Kidney capillary endothelial cell (primary cell): Measurements from ENCODE around the gene NAA25.

Experiments used
- DNase-seq: peaks from one replicate; pipeline ENCODE4 v3.0.0-alpha.2; 2018; ENCODE audit warnings: low spot score

NAA25 gene

DNA sequence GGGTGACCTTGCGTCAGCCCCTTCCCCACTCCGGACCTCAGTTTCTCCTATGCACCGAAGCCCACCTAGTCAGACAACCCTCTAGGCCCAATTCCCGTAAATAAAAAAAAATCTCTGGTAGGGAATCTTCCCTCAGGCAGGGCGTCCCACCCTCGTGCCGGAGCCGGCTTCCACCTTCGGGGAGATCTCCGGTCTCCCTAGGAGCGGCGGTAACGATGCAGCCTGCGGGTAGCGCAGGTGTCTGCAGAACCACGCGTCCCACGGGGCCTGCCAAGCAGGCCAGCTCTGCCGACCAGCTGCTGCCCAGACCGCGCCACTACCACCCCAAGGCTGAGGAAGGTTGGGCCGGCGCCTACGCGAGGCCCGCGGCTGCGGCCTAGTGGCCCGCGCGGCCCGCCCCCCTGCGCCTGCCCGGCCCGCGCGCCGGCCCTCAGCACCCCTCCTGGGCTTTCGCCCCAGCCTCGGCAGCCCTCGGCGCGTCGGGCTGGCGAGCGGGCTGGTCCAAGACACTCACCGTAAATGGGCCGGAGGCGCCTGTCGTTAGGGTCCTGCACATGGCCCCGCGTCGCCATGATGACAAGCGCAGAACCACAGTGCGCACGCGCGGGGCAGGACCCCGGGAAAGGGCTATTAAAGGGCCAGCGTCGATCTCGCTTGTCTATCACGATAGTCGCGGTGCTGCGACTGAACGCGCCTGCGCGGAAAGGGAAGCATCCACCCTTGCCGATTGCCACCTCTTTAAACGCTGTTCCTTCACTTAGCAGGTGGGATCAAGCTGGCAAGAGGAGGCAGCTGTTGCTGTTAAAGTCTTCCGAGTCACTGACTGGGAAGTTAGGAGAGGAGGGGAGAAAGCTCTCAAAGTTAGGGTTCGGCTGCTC lies at the start of gene NAA25:
NAA25 (minus strand) TSS at position 582 of the 878 bp plus-strand sequence; CDS start at position 572, 10 bp downstream.
- peak; percentile 81 for DNase-seq

DNA sequence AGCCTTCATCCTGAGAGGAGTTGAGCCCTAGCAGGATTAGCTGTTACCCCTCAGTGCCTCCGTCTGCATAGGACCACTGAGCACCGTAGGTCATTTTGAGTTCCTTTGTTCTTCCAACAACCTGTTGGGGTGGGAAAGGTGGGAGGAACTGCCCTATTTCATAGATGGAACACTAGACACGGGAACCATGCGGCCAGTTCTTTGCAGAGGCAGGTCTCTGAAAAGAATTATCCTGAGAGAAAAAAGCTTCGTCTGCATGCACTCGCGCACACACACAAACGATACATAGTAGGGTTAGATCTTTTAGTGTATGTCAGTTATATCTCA lies 45.3 kb upstream of the NAA25 start:
- DNase-seq, result no peak

DNA sequence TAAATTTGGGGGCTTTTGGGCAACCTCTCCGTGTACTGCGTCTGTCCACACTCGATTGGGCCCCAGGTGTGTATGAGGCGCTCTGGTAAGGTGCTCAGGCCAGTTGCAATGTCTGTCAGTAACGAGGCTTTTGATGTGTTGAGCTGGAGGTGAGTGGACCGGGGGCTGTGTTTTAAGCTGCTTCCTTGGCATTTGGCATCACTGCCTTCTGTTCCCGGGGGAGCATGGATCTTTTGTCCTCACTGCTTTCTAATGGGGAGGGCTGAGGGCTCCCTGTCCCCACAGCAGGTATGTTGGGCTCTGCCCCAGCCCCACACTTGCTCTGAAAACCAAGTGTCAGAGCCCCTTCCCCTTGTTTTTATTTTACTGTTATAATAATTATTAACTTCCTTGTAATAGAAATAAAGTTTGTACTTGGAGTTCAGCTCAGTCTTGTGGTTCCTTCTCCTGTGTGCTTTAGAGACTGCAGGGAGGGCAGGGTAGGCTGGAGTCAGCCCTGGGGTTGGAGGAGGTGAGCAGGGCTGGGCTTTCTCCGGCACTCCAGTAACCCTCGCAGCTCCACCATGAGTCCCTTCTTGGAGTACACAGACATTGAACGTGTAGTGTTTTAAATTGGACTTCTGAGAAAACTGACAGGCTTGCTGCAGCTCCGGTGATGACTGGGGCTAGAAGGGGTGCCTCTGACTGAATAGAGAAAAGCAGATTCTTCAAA lies 44.8 kb upstream of the NAA25 start:
- DNase-seq, result no peak

DNA sequence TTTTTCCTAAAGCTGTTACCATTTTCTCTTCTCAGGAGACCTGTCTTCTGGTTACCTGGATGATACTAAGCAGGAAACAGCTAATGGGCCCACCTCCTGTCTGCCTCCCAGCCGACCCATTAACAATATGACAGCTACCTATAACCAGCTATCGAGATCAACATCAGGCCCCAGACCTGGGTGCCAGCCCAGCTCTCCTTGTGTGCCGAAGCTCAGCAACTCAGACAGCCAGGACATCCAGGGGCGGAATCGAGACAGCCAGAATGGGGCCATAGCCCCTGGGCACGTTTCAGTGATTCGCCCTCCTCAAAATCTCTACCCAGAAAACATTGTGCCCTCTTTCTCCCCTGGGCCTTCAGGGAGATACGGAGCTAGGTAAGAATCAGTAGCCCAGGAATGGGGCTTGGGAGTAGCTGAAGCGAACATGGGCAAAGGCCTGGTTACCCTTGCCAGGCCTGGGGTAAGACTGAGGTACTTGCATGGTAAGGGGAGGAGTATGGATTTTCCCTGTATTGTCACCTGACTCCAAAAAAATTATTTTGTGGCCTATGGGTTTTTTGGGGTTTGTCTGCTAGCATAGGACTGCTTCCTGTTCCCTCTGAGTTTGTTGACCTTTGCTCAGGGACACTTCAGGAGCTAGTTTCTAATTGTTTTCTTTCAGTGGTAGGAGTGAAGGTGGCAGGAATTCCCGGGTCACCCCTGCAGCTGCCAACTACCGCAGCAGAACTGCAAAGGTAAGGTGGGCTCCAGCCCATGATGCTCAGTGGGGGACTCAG lies 43.4 kb upstream of the NAA25 start:
- DNase-seq, result no peak

DNA sequence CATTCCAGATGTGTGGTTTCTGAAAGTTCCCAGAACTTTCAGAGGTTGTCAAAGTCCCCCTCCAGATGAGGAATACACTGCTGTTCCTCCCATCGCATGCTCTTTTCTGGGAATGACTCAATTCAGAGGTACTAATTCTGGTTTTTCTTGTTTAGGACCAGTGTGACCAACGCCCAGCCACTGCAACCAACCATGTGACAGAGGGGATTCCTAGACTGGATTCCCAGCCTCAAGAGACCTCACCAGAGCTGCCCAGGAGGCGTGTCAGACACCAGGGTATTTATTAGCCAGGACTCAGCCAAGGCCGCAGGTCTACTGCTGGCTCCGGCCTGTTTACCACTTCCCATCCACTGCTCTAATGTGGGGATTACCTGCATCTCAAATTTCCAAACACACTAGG lies 41.0 kb upstream of the NAA25 start:
- DNase-seq, result no peak

DNA sequence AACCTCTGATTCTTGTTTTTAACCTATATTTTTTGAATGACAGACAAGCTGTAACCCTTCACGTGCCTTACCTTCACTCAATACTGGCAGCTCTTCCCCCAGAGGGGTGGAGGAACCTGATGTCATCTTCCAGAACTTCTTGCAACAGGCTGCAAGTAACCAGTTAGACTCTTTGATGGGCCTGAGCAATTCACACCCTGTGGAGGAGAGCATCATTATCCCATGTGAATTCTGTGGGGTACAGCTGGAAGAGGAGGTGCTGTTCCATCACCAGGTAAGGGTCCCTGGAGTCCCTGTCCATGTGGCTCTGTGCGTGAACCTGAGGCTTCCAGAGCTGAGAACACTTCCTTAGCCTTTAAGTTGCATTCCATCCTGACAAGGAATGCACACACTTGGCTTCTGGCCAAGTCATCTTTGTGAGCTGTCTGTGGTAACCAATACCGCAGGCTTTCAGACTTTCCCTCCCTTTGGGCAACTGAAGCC lies 39.5 kb upstream of the NAA25 start:
- no peak for DNase-seq

DNA sequence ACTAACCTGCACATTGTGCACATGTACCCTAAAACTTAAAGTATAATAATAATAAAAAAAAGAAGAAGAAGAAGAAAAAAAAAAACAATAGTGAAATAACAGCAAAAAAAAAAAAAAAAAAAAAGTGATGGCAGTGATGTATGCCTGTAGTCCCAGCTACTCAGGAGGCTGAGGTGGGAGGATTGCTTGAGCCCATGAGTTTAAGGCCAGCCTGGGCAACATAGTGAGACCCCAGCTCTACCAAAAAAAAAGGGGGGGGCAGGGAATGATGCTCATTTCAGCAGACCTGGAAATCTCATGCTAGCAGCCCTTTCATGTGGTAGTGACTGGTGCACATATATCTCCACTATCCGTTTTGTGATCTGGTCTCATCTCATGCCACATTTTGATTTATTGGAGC lies 37.5 kb upstream of the NAA25 start:
- DNase-seq, result no peak

DNA sequence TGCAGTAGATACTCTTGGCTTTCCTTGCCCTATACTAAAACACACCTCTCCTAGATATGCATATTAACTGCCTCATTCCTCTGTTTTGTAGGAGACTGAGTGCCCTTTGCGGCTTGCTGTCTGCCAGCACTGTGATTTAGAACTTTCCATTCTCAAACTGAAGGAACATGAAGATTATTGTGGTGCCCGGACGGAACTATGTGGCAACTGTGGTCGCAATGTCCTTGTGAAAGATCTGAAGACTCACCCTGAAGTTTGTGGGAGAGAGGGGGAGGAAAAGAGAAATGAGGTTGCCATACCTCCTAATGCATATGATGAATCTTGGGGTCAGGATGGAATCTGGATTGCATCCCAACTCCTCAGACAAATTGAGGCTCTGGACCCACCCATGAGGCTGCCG lies 32.1 kb upstream of the NAA25 start:
- no peak for DNase-seq

DNA sequence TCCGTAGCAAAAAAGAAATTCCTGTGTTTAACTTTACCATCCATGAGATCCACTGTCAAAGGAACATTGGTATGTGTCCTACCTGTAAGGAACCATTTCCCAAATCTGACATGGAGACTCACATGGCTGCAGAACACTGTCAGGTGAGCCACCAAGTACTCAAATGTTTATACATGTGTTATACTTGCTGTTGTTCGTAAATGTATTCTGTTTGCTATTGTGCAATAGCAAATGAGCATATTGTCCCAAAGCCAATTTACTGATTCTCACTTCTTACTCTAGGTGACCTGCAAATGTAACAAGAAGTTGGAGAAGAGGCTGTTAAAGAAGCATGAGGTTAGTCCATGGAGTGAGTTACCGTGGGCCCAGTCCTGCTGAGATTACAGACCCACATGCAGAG lies 26.1 kb upstream of the NAA25 start:
- no peak for DNase-seq

DNA sequence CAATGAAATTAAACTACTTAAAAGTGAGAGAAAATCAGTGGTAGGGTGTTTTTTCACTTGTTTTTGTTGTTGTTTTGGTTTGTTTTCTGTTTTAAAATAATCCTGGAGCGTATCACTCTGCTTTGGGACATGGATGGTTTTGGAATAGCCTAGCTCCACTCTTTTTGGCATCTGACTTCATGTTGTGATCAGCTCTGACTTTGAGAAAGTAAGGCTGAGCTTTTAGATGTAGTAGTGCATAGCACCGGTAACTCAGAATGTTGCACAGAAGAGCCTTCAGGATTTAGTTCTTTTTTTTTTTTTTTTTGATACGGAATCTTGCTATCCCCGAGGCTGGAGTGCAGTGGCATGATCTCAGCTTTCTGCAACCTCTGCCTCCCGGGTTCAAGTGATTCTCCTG lies 24.8 kb upstream of the NAA25 start:
- no peak for DNase-seq

DNA sequence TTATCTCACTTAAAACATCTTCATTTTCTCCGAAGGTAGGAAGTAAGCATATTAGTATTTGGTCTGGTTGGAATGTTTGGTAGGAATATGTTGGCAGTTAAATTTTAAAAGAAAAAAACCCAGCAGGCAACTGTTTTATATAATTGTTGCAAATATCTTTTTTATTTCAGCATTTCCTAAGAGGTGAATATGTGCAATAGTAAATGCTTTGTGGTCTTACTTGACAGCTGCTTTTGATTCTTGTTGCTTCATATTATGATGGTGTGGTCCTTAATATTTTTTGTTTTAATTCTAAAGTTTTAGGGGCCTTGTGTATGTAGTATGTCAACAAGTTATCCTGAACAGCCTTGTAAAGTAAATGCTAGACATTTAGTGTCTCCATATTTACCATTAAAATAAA lies 23.1 kb upstream of the NAA25 start:
- no peak for DNase-seq

DNA sequence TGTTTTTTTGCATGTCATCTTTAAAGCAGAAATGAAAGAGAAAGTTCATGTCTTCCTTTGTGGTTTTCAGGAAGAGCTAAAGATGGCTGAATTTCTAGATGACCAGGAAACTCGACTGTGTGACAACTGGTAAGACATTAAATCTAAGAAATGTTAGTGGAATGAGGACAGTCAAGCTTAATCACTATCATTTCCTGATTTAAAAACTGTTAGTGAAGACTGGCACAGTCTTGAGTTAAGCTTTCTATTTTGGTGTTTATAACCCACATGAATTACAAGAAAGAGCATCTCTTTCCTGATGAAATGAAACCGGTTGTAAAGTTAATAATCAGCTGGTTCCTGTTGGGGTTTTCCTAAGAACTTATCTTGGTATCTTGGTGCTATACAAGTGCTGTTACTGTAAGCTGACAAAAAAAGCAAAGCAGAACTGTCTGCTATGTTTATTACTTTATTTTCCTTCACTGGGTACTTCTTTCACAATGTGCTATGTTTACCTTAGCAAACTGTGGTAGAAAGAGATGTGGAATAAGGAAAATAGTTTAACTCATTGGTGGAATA lies 21.9 kb upstream of the NAA25 start:
- peak; percentile 33 for DNase-seq

DNA sequence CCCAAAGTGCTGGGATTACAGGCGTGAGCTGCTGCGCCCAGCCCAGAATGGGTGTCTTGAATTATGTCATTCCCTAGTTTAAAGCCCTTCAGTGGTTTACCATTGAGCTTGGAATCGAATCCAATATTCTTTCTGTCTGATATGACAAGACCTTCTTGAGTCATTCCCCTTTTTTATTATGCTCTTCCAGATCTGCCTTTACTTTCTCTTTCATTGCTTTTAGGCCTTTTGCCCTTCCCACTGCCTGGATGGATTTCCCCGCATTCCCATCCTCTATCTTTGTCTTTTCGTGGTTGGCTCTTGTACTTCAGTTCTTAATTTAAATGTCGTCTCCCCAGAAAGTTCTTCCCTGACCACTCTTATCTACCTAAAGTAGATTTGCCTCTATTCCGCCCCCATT lies 18.3 kb upstream of the NAA25 start:
- DNase-seq, result no peak

DNA sequence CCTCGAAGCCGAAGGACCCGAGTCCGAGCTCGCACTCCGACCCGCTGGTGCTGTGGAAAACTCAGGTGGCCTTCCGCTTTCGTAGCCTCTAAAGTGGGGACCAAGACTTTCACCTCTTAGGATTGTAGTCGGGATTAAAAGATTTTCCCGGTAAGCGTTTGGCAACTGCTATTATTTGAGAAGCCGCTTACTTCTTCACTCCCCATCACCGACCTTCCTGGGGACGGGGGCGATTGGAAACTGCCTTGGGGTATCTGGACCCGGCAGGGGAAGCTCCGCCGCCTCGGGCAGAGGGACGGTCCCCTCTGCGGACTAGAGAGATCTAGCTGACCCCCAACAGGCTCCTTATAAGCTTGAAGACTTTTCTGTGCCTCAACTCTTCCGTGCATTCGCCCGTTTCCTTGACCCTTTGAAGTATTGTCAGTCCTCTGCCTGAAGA lies 17.4 kb upstream of the NAA25 start:
- no peak for DNase-seq

DNA sequence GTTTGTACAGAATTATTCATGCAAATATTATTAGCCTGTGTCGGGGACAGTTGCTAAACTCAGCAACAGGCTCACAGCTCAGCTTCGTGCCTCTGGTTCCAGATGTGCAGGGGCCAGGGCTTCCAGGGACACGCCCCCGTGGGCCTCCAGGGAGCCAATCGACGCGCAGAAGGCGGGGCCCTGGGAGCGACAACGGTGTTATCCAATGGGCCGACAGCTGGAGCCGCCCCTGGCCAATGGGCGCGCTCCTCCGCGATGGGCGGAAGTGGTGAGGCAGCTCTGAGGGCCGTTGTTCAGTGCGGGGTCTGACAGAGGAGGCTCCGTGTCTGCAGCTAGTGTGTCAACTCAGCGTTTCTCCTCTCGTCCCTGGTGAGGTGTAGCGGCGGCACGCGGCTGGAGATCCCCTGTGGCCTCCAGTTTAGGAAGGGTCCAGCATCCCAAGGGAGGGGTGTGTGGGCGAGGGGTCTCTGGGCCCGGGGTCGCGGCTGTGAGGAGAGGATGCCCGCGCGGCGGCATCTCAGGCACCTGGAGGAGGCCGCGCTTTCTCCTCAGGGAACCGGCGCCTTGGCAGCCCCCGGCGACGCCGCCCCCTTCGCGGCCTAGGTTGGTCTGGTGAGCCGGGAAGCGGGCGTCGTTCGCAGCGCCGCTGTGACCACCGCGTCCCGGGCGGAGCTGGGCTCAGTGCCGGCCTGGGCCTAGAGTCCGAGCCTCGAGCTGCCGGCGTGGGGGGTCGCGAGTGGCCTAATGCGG lies 16.8 kb upstream of the NAA25 start, which contains the start of gene TRAFD1:
TRAFD1 (plus strand) TSS at position 311 of the 750 bp plus-strand sequence. CDS start 4,963 bp downstream, outside the sequence.
- peak; percentile 97 for DNase-seq

DNA sequence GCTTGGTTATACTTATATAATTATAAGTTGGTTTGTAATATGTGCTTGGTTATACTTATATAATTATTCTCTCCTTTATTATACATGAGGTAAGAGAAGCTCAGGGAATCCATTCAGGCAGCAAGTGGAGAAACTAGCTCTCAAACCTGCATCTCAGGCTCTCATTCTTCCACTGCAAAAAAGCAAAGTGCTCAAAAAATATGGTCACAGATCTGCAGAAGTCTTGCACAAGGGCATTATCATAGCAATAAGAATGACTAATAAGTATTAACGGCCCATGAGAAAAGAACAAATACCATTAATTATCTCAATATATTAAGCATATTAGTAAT lies 16.3 kb upstream of the NAA25 start:
- no peak for DNase-seq

DNA sequence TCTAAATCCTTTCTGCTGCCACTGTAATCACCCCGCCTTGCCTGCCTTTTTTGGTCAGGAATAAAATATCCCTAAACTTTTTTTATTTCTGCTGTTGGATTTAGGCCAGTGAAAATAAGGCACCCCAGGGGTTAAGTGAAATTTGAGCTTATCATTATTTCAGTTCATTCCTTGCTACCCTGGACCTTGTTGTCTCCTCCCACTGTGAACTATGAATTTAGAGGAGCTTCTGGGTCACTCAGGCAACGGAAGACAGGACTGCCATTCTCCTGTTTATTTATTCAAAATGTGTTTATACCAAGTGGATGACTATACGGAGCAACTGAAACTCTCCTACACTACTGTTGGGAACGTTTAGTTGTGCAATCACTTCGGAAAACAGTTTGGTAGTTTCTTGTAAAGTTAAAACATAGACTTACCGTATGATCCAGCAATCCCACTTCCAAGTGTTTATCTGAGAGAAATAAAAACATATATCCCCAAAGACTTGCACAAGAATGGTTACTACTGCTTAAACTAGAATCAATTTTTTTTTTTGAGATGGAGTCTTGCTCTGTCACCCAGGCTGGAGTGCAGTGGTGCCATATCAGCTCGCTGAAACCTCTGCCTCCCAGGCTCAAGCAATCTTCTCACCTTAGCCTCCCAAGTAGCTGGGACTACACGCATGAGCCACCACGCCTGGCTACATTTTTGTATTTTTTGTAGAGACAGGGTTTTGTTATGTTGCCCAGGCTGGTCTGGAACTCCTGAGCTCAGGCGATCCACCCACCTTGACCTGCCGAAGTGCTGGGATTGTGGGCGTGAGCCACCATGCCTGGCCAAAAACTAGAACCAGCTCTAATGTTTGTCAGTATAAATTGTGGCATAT lies 14.5 kb upstream of the NAA25 start:
- DNase-seq, result no peak

DNA sequence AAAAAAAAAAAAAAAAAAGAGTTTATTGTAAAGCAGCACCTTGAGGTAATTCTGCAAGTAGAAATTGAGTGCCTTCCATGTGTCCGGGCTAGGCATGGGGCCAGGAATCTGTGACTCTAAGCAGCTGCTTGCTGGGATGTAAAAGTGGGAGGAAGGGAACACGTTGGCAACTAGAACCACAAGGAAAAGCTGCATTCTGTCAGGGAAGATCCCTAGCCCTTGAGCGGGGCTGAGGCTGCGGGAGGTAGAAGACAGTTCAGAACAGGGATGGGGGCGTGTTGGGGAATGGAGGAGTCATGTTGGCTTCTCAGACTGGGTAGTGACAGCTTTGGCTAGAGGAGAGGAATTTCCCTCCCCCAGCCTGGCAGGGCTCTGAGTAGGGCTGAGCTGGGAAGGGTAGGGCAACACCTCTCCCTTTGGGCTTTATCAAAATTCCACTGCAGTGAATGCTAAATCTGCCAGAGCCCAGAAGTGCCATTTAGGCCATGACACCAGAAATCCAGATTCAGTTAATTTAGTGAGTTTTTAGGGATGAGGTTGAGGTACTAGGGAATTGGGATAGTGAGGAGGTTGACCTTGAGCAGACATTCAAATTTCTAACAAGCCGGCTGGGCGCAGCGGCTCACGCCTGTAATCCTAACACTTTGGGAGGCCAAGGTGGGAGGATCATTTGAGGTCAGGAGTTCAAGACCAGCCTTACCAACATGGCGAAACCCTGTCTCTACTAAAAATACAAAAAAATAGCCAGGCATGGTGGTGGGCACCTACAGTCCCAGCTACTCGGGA lies 13.4 kb upstream of the NAA25 start:
- DNase-seq, result no peak

DNA sequence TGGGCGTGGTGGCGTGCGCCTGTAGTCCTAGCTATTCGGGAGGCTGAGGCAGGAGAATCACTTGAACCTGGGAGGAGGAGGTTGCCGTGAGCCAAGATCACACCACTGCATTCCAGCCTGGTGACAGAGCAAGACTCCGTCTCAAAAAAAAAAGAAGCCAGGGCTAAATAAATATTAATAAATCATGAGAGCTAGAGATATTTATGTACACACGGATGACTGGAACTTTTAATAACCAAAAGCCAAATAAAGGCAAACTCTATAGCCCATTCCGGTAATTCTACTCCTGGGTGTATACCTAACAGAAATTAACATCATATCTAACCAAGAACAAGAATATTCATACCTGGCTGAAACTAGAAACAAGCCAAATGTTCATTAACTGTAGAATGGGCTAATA lies 9.1 kb upstream of the NAA25 start:
- DNase-seq, result no peak
